GM12801 (cell line): ENCODE data around the gene LGR6.

Experiments
- TF ChIP-seq, protein P1 (sequence below): IDR thresholded peaks from one replicate; pipeline ENCODE4 v1.5.1; 2011; ENCODE audit warnings: control low read depth; ENCODE audit not compliant: insufficient read length; ENCODE audit errors: extremely low read depth

LGR6 gene

DNA sequence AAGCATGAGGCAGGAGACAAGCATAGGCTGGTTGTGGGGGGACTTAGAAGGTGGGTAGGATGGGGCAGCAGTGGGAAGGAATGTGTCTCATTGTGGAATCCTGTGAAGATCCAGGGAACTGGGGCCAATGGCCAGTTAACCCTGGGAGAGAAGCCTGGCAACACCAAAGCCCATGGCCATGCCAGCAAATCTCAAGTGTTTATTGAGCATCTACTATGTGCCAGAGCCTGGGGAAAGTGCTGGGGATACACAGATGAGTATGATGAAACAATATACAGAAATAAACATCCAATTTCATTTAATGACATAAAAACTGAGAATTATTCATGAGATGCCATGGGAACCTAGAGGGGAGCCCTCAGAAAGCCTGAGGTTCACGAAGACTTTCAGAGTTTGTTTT, 17.4 kb downstream of the LGR6 start:
- TF ChIP-seq, protein P1, sequence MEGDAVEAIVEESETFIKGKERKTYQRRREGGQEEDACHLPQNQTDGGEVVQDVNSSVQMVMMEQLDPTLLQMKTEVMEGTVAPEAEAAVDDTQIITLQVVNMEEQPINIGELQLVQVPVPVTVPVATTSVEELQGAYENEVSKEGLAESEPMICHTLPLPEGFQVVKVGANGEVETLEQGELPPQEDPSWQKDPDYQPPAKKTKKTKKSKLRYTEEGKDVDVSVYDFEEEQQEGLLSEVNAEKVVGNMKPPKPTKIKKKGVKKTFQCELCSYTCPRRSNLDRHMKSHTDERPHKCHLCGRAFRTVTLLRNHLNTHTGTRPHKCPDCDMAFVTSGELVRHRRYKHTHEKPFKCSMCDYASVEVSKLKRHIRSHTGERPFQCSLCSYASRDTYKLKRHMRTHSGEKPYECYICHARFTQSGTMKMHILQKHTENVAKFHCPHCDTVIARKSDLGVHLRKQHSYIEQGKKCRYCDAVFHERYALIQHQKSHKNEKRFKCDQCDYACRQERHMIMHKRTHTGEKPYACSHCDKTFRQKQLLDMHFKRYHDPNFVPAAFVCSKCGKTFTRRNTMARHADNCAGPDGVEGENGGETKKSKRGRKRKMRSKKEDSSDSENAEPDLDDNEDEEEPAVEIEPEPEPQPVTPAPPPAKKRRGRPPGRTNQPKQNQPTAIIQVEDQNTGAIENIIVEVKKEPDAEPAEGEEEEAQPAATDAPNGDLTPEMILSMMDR = no peak

DNA sequence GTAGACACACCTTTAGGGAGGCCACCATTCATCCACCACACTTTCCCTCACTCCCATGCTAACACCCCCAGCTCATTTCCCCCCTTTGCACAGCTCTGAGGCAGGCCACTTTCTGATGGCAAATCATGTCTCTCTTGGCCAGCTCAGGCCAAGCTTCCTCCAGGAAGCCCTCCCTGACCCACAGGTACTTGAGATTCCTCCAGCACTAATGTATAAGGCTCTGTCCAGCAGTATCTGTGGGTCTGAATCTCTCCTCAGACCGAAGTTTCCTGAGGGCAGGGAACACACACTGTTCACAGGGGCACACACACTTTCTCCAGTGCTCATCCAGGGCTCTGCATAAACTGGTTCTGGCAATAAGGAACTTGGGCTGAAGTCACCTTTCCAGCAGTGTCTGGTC, 19.2 kb downstream of the LGR6 start:
- TF ChIP-seq, protein P1 = no peak

DNA sequence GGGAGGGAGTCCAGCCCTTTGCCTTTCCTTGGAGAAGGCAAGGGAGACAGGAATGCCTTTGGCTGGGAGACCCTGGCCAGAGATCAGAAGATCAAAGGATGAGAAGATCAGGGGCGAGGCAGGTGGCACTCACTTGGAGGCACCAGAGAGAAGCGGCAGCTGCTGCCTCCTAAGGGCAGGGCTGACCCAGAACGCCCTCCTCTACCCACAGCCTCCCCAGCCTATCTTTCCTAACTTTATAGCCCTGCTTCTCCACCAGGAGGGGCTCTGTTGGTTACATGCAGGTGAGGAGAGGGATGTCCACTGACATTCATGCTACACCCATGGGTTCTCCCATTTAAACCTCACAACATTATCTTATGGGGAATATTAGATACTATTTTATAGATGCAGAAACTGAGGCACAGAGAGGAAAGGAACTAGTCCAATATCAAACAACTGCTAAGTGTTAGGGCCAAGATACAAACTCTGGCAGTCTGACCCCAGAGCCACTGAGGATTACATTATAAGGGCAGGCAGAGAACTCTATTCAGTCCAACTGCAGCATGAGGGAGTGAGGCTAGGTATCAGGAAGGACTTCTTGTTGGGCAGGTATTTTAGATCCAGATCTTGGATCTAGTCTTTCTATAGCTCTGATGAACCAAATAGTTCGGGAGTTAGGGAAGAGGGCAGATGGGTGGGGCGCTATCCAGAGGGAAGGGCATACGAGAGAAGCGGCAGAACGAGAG, 19.9 kb downstream of the LGR6 start:
- TF ChIP-seq, protein P1 = no peak

DNA sequence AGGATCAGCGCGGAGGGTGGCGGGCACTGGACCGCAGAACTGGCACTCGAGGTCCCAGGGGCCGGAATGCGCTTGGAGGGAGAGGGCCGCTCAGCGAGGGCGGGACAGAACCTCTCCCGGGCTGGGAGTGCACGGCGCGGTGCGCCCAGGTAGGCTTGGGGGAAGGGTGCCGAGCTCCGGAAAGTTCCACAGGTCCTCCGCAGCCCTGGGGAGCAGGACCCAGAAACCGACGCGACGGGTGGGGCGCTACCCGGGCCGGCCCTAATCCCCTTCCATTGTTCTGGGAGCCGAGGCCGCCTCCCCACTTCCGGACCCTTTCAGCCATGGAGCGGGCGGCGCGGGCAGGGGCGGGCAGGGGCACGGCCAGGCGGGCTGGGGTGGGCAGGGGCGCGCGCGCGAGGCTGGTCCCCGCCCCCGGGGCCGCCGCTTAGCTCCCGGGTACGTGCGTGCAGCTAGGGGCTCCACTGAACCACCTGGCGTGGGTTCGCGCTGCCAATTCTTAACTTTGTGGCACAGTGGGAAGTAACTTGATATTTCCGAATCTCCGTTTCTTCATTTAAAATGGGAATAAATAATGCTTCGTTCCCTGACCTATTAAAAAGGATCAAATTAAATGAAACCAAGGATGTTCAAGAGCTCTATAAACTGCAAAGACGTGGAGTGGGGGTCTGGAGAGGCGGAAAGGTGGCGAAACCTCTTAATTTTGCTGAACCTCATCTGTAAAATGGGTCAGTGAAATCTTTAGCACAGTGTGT, 20.7 kb downstream of the LGR6 start:
- TF ChIP-seq, protein P1 = no peak

DNA sequence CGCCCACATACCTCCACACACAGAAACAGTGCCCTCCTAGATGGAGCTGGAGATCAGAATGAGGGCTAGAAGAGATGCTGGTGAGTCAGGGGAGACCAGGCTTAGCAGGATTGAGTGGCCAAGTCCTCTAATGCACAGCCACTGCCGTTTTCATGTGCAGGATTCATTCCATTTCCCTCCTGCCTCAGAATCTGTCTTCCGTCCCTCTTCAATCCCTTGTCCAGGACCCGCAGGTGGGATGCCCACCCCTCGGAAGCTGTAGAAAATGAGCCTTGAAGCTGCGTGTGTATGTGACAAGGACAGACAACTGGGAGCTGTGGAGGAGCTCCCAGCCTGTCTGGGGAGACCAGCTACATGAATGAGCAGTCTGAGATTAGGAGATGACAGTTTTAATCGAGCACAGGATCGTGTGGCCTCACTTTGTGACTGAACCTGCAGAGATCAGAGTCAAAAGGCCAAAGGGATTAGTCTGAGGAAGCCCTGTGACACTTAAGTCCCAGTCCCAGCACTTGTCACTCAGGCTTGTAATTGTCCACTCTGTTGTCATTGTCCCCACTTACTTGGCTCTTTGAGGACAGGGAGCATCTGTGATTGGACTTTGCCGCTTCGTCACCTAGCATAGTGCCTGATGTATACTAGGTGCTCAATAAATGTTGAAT, 22.0 kb downstream of the LGR6 start:
- TF ChIP-seq, protein P1 = no peak

DNA sequence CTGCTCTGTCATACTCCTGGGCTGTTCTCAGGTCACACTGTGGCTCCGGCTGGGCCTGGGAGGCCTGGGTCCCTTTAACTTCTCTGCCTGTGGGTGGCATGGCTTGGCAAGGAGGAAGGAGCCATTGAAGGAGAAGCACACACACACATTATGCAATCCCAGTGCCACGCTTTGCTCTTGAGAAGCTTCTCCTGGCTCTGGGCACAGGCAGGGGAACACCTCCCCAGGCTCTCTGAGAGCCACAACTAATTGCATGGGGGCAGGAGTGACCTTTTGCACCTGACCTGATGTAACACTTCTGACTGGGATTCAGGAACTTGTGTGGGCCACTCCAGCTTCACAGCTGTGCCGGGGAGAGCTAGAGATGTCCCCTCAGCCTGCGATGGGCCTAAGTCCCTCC, 23.1 kb downstream of the LGR6 start:
- TF ChIP-seq, protein P1 = no peak

DNA sequence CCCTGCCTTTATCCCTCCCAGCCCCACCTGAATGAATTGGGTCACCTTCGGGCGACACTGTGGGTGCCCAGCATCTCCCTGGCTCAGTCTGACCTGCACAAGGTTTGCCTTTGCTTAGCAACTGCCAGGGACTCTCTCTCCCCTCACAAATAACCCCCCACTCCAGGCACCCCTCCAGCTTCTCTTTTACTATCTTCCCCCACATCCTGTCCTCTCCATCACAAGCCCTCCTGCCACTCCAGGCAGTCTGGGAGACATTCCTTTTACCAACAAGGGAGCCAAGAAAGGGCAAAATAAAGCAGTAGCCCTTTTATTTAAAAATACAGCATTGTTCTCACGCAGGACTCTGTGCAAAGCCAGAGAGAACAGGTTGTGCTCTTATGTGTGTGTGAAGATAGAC, 23.9 kb downstream of the LGR6 start:
- TF ChIP-seq, protein P1 = no peak
